CD4-positive, alpha-beta memory T cell (primary cell): ENCODE data around the gene NCOA3. TPM values are rescaled to one million over a fixed set of nuclear protein-coding genes. Genes with fewer than 3 reads are reported as not detected.
"Not testable (repeated sequence)": the region's sequence is repeated elsewhere in the genome, so short reads cannot be mapped to it uniquely, and the experiment has no call there.

Experiments
- CTCF ChIA-PET: fragments of 350-600 bp; sonication (Branson Sonifier 250); formaldehyde crosslinking; loops from one replicate; lab custom pipeline; 2021; ENCODE audit warnings: inconsistent platforms; ENCODE audit not compliant: partially characterized antibody; lab: Charles Lee
- POLR2A ChIA-PET: fragments of 350-600 bp; sonication (Branson Sonifier 250); formaldehyde crosslinking; loops from one replicate; lab custom pipeline; 2021; ENCODE audit not compliant: partially characterized antibody; lab: Charles Lee
- DNase-seq, 5 donors: peaks; one replicate each; pipeline versions ENCODE4 v3.0.0 to v3.0.0-alpha.2; 2020 to 2022; ENCODE audit warnings: mixed read lengths in 1 of 5
- H3K27ac ChIP-seq: one replicate; pipeline ENCODE4 v1.7.0; 2013; ENCODE audit warnings: low read depth, low read length
- H3K27me3 ChIP-seq: 2 replicates; pipeline ENCODE4 v1.7.0; 2013; ENCODE audit warnings: mild to moderate bottlenecking, low read length, moderate library complexity; ENCODE audit not compliant: insufficient read depth
- H3K36me3 ChIP-seq: 2 replicates; pipeline ENCODE4 v1.7.0; 2013; ENCODE audit warnings: mild to moderate bottlenecking, low read length, moderate library complexity; ENCODE audit not compliant: insufficient read depth
- H3K4me1 ChIP-seq: 2 replicates; pipeline ENCODE4 v1.7.0; 2013; ENCODE audit warnings: mild to moderate bottlenecking, low read length, moderate library complexity; ENCODE audit not compliant: insufficient read depth
- H3K4me3 ChIP-seq, 2 donors: one replicate each; pipeline ENCODE4 v1.7.0; 2013; ENCODE audit warnings: low read length in 2 of 2, mild to moderate bottlenecking in 1 of 2
- H3K9me3 ChIP-seq, 2 donors: one replicate each; pipeline ENCODE4 v1.7.0; 2013; ENCODE audit warnings: low read length in 2 of 2, control low read depth in 1 of 2; ENCODE audit not compliant: control insufficient read depth in 1 of 2
- H3K27ac Mint-ChIP-seq, 7 donors: one replicate each; pipeline ENCODE4 v1.8.0; 2020 to 2021; ENCODE audit warnings: mixed read lengths in 7 of 7, mild to moderate bottlenecking in 6 of 7, inconsistent platforms in 3 of 7, moderate library complexity in 3 of 7
- H3K27me3 Mint-ChIP-seq, 2 donors: one replicate each; pipeline ENCODE4 v1.8.0; 2020 to 2021; ENCODE audit warnings: mixed read lengths in 2 of 2
- H3K36me3 Mint-ChIP-seq, 2 donors: one replicate each; pipeline ENCODE4 v1.8.0; 2020 to 2021; ENCODE audit warnings: mixed read lengths in 2 of 2, inconsistent platforms in 1 of 2, mild to moderate bottlenecking in 1 of 2
- H3K4me1 Mint-ChIP-seq, 4 donors: one replicate each; pipeline ENCODE4 v1.8.0; 2020 to 2021; ENCODE audit warnings: mixed read lengths in 4 of 4, mild to moderate bottlenecking in 1 of 4
- H3K4me3 Mint-ChIP-seq, 8 donors: one replicate each; pipeline ENCODE4 v1.8.0; 2020 to 2021; ENCODE audit warnings: mixed read lengths in 8 of 8, mild to moderate bottlenecking in 7 of 8, moderate library complexity in 6 of 8, inconsistent platforms in 3 of 8
- H3K9me3 Mint-ChIP-seq, 8 donors: one replicate each; pipeline ENCODE4 v1.8.0; 2020 to 2021; ENCODE audit warnings: mixed read lengths in 8 of 8, mild to moderate bottlenecking in 5 of 8, inconsistent platforms in 3 of 8, moderate library complexity in 1 of 8
- intact Hi-C: fragments of 100-400 bp; cut with micrococcal nuclease; formaldehyde crosslinking; loops from one replicate; pipeline ENCODE4 v1.15.1; 2023
- polyA plus RNA-seq, 2 donors: library from polyadenylated mRNA; unstranded; fragments of 300-500 nt; fragmentation: Illumina TruSeq; gene quantifications; one replicate each; pipeline ENCODE4 v1.2.3, GENCODE V29; 2021
- total RNA-seq, 2 experiments: library from RNA; stranded (reverse); gene quantifications; one replicate each; pipeline ENCODE4 v1.2.3, GENCODE V29; 2021

Gene NCOA3
- total and polyA plus RNA-seq, 4 experiments from 2014 or later: 7.0 to 74.7 (median 46.2) TPM

- POLR2A ChIA-PET, H3K27me3 ChIP-seq, H3K27ac ChIP-seq, H3K4me3 Mint-ChIP-seq, H3K9me3 Mint-ChIP-seq, H3K27me3 Mint-ChIP-seq, H3K4me3 ChIP-seq, DNase-seq, H3K36me3 ChIP-seq, H3K27ac Mint-ChIP-seq, CTCF ChIA-PET, H3K9me3 ChIP-seq: not testable (repeated sequence)
- intact Hi-C loops: loop anchor here (10.0 kb wide), 1 partner anchor 51 kb away; no protein-coding TSS in a partner anchor
- Mint-ChIP-seq H3K4me1 (peaks cover 31 to 59% (median 37%) of the 10 kb centered on the region in 4 donors), H3K36me3 (peaks cover 4 to 10% of the 10 kb centered on the region in 2 donors)
- peaks cover 31% of the 10 kb centered on the region for H3K4me1 ChIP-seq
Observed at GRCh38 chr20:47553594-47554235, 52.0 kb downstream of the NCOA3 start.

GRCh38 chr20:47554283-47554682 lies 52.6 kb downstream of the NCOA3 start:
- H3K27ac Mint-ChIP-seq: peak overlapping the region in 1 of 7 donors; percentile 68
- H3K9me3 Mint-ChIP-seq, CTCF ChIA-PET, H3K9me3 ChIP-seq, POLR2A ChIA-PET, H3K36me3 ChIP-seq, H3K27me3 Mint-ChIP-seq, H3K27ac ChIP-seq, H3K27me3 ChIP-seq, H3K4me3 ChIP-seq, H3K4me3 Mint-ChIP-seq, DNase-seq: not testable (repeated sequence)
- H3K4me1 Mint-ChIP-seq: peaks cover 33 to 62% (median 40%) of the 10 kb centered on the region in 4 donors
- intact Hi-C loops: loop anchor here (10.0 kb wide), 1 partner anchor 51 kb away; no protein-coding TSS in a partner anchor
- peaks cover 4 to 10% of the 10 kb centered on the region in 2 donors for H3K36me3 Mint-ChIP-seq
- peaks cover 32% of the 10 kb centered on the region for H3K4me1 ChIP-seq

- ChIA-PET CTCF (no interaction called here), POLR2A (no interaction called here)
- H3K27me3 Mint-ChIP-seq: no peaks in the 10 kb centered on the region
- H3K27ac ChIP-seq: no peak overlapping the region
- H3K9me3 Mint-ChIP-seq: peaks cover 0 to 2% (median 0%) of the 10 kb centered on the region in 8 donors
- no peaks in the 10 kb centered on the region for H3K9me3 ChIP-seq
- no peaks in the 10 kb centered on the region for H3K36me3 ChIP-seq
- H3K4me3 ChIP-seq: no peak overlapping the region
- peaks cover 4 to 7% of the 10 kb centered on the region in 2 donors for H3K36me3 Mint-ChIP-seq
- no peaks in the 10 kb centered on the region for H3K27me3 ChIP-seq
- H3K4me1 Mint-ChIP-seq: peaks cover 33 to 61% (median 41%) of the 10 kb centered on the region in 4 donors
- intact Hi-C loops: loop anchor here (10.0 kb wide), 1 partner anchor 48 kb away; no protein-coding TSS in a partner anchor
- H3K4me3 Mint-ChIP-seq: no peak overlapping the region
- H3K27ac Mint-ChIP-seq: no peak overlapping the region
- peaks cover 56% of the 10 kb centered on the region for H3K4me1 ChIP-seq
- no peak for DNase-seq
Observed at GRCh38 chr20:47557218-47557617, 55.5 kb downstream of the NCOA3 start.

- ChIA-PET POLR2A (interaction anchor here (0.7 kb wide), 1 partner anchor 17 kb away, joined by 3 read pairs; no protein-coding TSS in a partner anchor), CTCF (no interaction called here)
- Histone ChIP-seq H3K4me1 (peaks cover 60% of the 10 kb centered on the region), H3K4me3 (no peak overlapping the region), H3K27ac (no peak overlapping the region), H3K27me3 (no peaks in the 10 kb centered on the region), H3K9me3 (no peaks in the 10 kb centered on the region), H3K36me3 (no peaks in the 10 kb centered on the region)
- Mint-ChIP-seq H3K9me3 (peaks cover 0 to 2% (median 0%) of the 10 kb centered on the region in 8 donors), H3K4me1 (peaks cover 35 to 60% (median 44%) of the 10 kb centered on the region in 4 donors), H3K27ac (no peak overlapping the region), H3K27me3 (no peaks in the 10 kb centered on the region), H3K36me3 (peaks cover 4 to 7% of the 10 kb centered on the region in 2 donors), H3K4me3 (no peak overlapping the region)
- intact Hi-C loops: loop anchor here (10.0 kb wide), 1 partner anchor 47 kb away; no protein-coding TSS in a partner anchor
- DNase-seq: no peak
Observed at GRCh38 chr20:47557791-47558190, 56.1 kb downstream of the NCOA3 start.

GRCh38 chr20:47558295-47559066 lies 56.8 kb downstream of the NCOA3 start:
- Histone ChIP-seq H3K4me1 (peaks cover 67% of the 10 kb centered on the region), H3K36me3 (no peaks in the 10 kb centered on the region), H3K9me3 (no peaks in the 10 kb centered on the region), H3K27me3 (no peaks in the 10 kb centered on the region), H3K27ac (no peak overlapping the region), H3K4me3 (no peak overlapping the region)
- no peak overlapping the region for H3K4me3 Mint-ChIP-seq
- H3K4me1 Mint-ChIP-seq: peaks cover 37 to 66% (median 48%) of the 10 kb centered on the region in 4 donors
- ChIA-PET CTCF (no interaction called here), POLR2A (interaction anchor here (0.7 kb wide), 1 partner anchor 16 kb away, joined by 3 read pairs; no protein-coding TSS in a partner anchor)
- no peak for DNase-seq
- peaks cover 0 to 2% (median 0%) of the 10 kb centered on the region in 8 donors for H3K9me3 Mint-ChIP-seq
- peak overlapping the region in 1 of 7 donors; percentile 20 for H3K27ac Mint-ChIP-seq
- intact Hi-C loops: loop anchor here (10.0 kb wide), 1 partner anchor 46 kb away; no protein-coding TSS in a partner anchor
- H3K36me3 Mint-ChIP-seq: peaks cover 4 to 7% of the 10 kb centered on the region in 2 donors
- no peaks in the 10 kb centered on the region for H3K27me3 Mint-ChIP-seq

GRCh38 chr20:47559141-47559540 lies 57.5 kb downstream of the NCOA3 start:
- DNase-seq: no peak
- peaks cover 0 to 2% (median 0%) of the 10 kb centered on the region in 8 donors for H3K9me3 Mint-ChIP-seq
- H3K4me1 ChIP-seq: peaks cover 72% of the 10 kb centered on the region
- no peaks in the 10 kb centered on the region for H3K36me3 ChIP-seq
- no peak overlapping the region for H3K27ac ChIP-seq
- no peaks in the 10 kb centered on the region for H3K27me3 ChIP-seq
- no peaks in the 10 kb centered on the region for H3K9me3 ChIP-seq
- H3K27me3 Mint-ChIP-seq: no peaks in the 10 kb centered on the region
- ChIA-PET CTCF (no interaction called here), POLR2A (no interaction called here)
- H3K27ac Mint-ChIP-seq: no peak overlapping the region
- no peak overlapping the region for H3K4me3 ChIP-seq
- H3K4me3 Mint-ChIP-seq: no peak overlapping the region
- peaks cover 4 to 7% of the 10 kb centered on the region in 2 donors for H3K36me3 Mint-ChIP-seq
- H3K4me1 Mint-ChIP-seq: peaks cover 40 to 71% (median 52%) of the 10 kb centered on the region in 4 donors
- intact Hi-C loops: loop anchor here (10.0 kb wide), 1 partner anchor 46 kb away; no protein-coding TSS in a partner anchor

- H3K4me1 Mint-ChIP-seq: peaks cover 42 to 81% (median 57%) of the 10 kb centered on the region in 4 donors
- Histone ChIP-seq H3K27me3 (no peaks in the 10 kb centered on the region), H3K4me1 (peaks cover 82% of the 10 kb centered on the region), H3K27ac (no peak overlapping the region), H3K9me3 (no peaks in the 10 kb centered on the region), H3K36me3 (no peaks in the 10 kb centered on the region), H3K4me3 (no peak overlapping the region)
- intact Hi-C loops: no loop called here
- no peak for DNase-seq
- no peaks in the 10 kb centered on the region for H3K27me3 Mint-ChIP-seq
- H3K36me3 Mint-ChIP-seq: peaks cover 0 to 2% of the 10 kb centered on the region in 2 donors
- peak overlapping the region in 1 of 8 donors; percentile 14 for H3K4me3 Mint-ChIP-seq
- POLR2A ChIA-PET: no interaction called here
- no peak overlapping the region for H3K27ac Mint-ChIP-seq
- no peaks in the 10 kb centered on the region for H3K9me3 Mint-ChIP-seq
- CTCF ChIA-PET: interaction anchor here (1.4 kb wide), 1 partner anchor 177 kb away, joined by 4 read pairs; no protein-coding TSS in a partner anchor
Observed at GRCh38 chr20:47561180-47561579, 59.5 kb downstream of the NCOA3 start.
